ENCODE results near the gene IFRD2. TPM values are rescaled to one million over a fixed set of nuclear protein-coding genes. Genes with fewer than 3 reads are reported as not detected.

The IFRD2 gene
- total and polyA plus RNA-seq, 2 of the 8 experiments (the other 6 are each of a cell fraction or from before 2014, with no cell fraction given): 76.7 to 88.8 TPM

- no peak for TF ChIP-seq RBBP5 (IDR thresholded peaks at IDR 0.05; ENCODE audit: borderline replicate concordance, low read depth, low read length)
- no peak for TF ChIP-seq HDAC6 (IDR thresholded peaks at IDR 0.05; ENCODE audit: low read depth, low read length)
- no peak for TF ChIP-seq POU5F1 (IDR thresholded peaks at IDR 0.05; ENCODE audit: low read depth, low read length)
- TF ChIP-seq E2F6 (IDR thresholded peaks at IDR 0.05): no peak
- TF ChIP-seq KDM5A (IDR thresholded peaks at IDR 0.05; ENCODE audit: low read length): no peak
- no peak for TF ChIP-seq NRF1 (IDR thresholded peaks at IDR 0.05; ENCODE audit: low read depth, low read length)
- TF ChIP-seq RFX5 (IDR thresholded peaks at IDR 0.05; ENCODE audit: borderline replicate concordance, low read depth, low read length): no peak
- TF ChIP-seq TAF1 (IDR thresholded peaks at IDR 0.05; ENCODE audit: low read depth, low read length): no peak
- no peak for TF ChIP-seq CHD1 (IDR thresholded peaks at IDR 0.05; ENCODE audit: low read depth, low read length)
- TF ChIP-seq SIX5 (IDR thresholded peaks at IDR 0.05; ENCODE audit: low read depth, low read length): no peak
These were observed 27.1 kb upstream of the IFRD2 start (continued) for GRCh38 chr3:50319181-50319893.

Data from H1 (cell line).